CD14-positive monocyte (primary cell): Measurements from ENCODE around the gene CNTN4. TPM values are rescaled to one million over a fixed set of nuclear protein-coding genes. Genes with fewer than 3 reads are reported as not detected.

Source experiments
- DNase-seq, 3 donors: peaks; one replicate each; pipeline ENCODE4 v3.0.0-alpha.2; 2011 to 2022
- H2AFZ ChIP-seq: 2 replicates; pipeline ENCODE4 v1.6.0; 2012; ENCODE audit warnings: mild to moderate bottlenecking, low read depth, low read length, inconsistent platforms; ENCODE audit not compliant: insufficient read depth, poor library complexity, severe bottlenecking
- H3K27ac ChIP-seq, 2 donors: 1 replicate in 1 of 2; 2 replicates in 1 of 2; pipeline ENCODE4 v1.5.1; 2012 to 2013; ENCODE audit warnings: low read length in 2 of 2, control low read depth in 1 of 2, inconsistent platforms in 1 of 2, low read depth in 1 of 2, mild to moderate bottlenecking in 1 of 2
- H3K27me3 ChIP-seq, 2 donors: one replicate each; pipeline versions ENCODE4 v1.6.0 to v1.6.1; 2011 to 2013; ENCODE audit warnings: low read length in 2 of 2; ENCODE audit not compliant: control insufficient read depth in 2 of 2, insufficient read depth in 2 of 2
- H3K36me3 ChIP-seq, 2 donors: replicated peaks in 1 of 2; 1 replicate in 1 of 2; 2 replicates in 1 of 2; pipeline versions ENCODE4 v1.5.1 to v1.6.1; 2012 to 2013; ENCODE audit warnings: low read length in 2 of 2, control low read depth in 1 of 2, inconsistent platforms in 1 of 2, mild to moderate bottlenecking in 1 of 2; ENCODE audit not compliant: insufficient read depth in 2 of 2, control insufficient read depth in 1 of 2
- H3K4me1 ChIP-seq, 2 donors: 1 replicate in 1 of 2; 2 replicates in 1 of 2; pipeline versions ENCODE4 v1.5.1 to v1.6.1; 2012 to 2013; ENCODE audit warnings: low read length in 2 of 2, control low read depth in 1 of 2, inconsistent platforms in 1 of 2, mild to moderate bottlenecking in 1 of 2, moderate library complexity in 1 of 2; ENCODE audit not compliant: insufficient read depth in 2 of 2, control insufficient read depth in 1 of 2
- H3K4me2 ChIP-seq: replicated peaks from 2 replicates; pipeline ENCODE3; 2012; ENCODE audit warnings: low read length, moderate library complexity, mild to moderate bottlenecking; ENCODE audit not compliant: poor library complexity, severe bottlenecking; ENCODE audit errors: extremely low read depth
- H3K4me3 ChIP-seq, 3 experiments: fragments of 200-600 bp in 1 of 3; sonication (generic) in 1 of 3; replicated peaks in 1 of 3; 1 replicate in 2 of 3; 2 replicates in 1 of 3; pipeline ENCODE4 v1.5.1; 2011 to 2013; ENCODE audit warnings: low read length in 3 of 3, mild to moderate bottlenecking in 3 of 3, control low read depth in 2 of 3, low read depth in 2 of 3, inconsistent platforms in 1 of 3, moderate library complexity in 1 of 3
- H3K79me2 ChIP-seq: 2 replicates; pipeline ENCODE4 v1.6.0; 2012; ENCODE audit warnings: mild to moderate bottlenecking, control low read depth, inconsistent platforms, low read length, moderate library complexity; ENCODE audit not compliant: insufficient read depth
- H3K9ac ChIP-seq: 2 replicates; pipeline ENCODE4 v1.6.0; 2017; ENCODE audit warnings: low read length, mild to moderate bottlenecking; ENCODE audit not compliant: insufficient read depth, poor library complexity, severe bottlenecking
- H3K9me3 ChIP-seq, 2 donors: replicated peaks in 1 of 2; 1 replicate in 1 of 2; 2 replicates in 1 of 2; pipeline versions ENCODE4 v1.5.1 to v1.6.1; 2012 to 2013; ENCODE audit warnings: low read length in 2 of 2, control low read depth in 1 of 2; ENCODE audit not compliant: control insufficient read depth in 1 of 2, insufficient read depth in 1 of 2
- H4K20me1 ChIP-seq: 2 replicates; pipeline ENCODE4 v1.6.0; 2012; ENCODE audit warnings: mild to moderate bottlenecking, low read length, control low read depth, moderate library complexity; ENCODE audit not compliant: insufficient read depth
- H3K27ac Mint-ChIP-seq, 7 donors: one replicate each; pipeline ENCODE4 v1.8.0; 2020; ENCODE audit warnings: mild to moderate bottlenecking in 7 of 7, mixed read lengths in 7 of 7, moderate library complexity in 6 of 7, inconsistent platforms in 2 of 7
- H3K27me3 Mint-ChIP-seq, 3 donors: one replicate each; pipeline ENCODE4 v1.8.0; 2021 to 2022; ENCODE audit warnings: low read depth in 3 of 3, mild to moderate bottlenecking in 3 of 3, mixed read lengths in 3 of 3, moderate library complexity in 3 of 3, inconsistent platforms in 1 of 3
- H3K36me3 Mint-ChIP-seq, 2 donors: one replicate each; pipeline ENCODE4 v1.8.0; 2020; ENCODE audit warnings: mixed read lengths in 2 of 2, inconsistent platforms in 1 of 2, mild to moderate bottlenecking in 1 of 2
- H3K4me1 Mint-ChIP-seq: one replicate; pipeline ENCODE4 v1.8.0; 2020; ENCODE audit warnings: mild to moderate bottlenecking, mixed read lengths
- H3K4me3 Mint-ChIP-seq, 2 donors: one replicate each; pipeline ENCODE4 v1.8.0; 2020; ENCODE audit warnings: mild to moderate bottlenecking in 2 of 2, mixed read lengths in 2 of 2, moderate library complexity in 1 of 2
- H3K9me3 Mint-ChIP-seq, 7 donors: one replicate each; pipeline ENCODE4 v1.8.0; 2020 to 2022; ENCODE audit warnings: mixed read lengths in 7 of 7, mild to moderate bottlenecking in 6 of 7, moderate library complexity in 6 of 7, inconsistent platforms in 2 of 7
- CTCF ChIP-seq: fragments of 200-600 bp; IDR thresholded peaks from one replicate; pipeline ENCODE4 v1.8.0; 2022; ENCODE audit warnings: antibody characterized with exemption, mild to moderate bottlenecking
- WGBS: methylation state at CpG from one replicate; pipeline ENCODE4 v1.1.5; 2013; ENCODE audit warnings: missing lambda C conversion rate; ENCODE audit not compliant: insufficient coverage; 5-methylcytosine and 5-hydroxymethylcytosine counted together
- intact Hi-C, 2 donors: fragments of 100-400 bp; cut with micrococcal nuclease; formaldehyde crosslinking; loops; one replicate each; pipeline versions ENCODE4 v1.15.0 to v1.15.1; 2023
- polyA plus RNA-seq, 3 donors: library from polyadenylated mRNA; depleted of rRNA in 1 of 3; unstranded in 2 of 3; stranded (reverse) in 1 of 3; fragments of 300-500 nt in 2 of 3; fragments of >200 nt in 1 of 3; fragmentation: Illumina TruSeq in 2 of 3; gene quantifications; 1 replicate in 2 of 3; 2 replicates in 1 of 3; pipeline ENCODE4 v1.2.3, GENCODE V29; 2012 to 2021

The CNTN4 gene
- polyA plus RNA-seq, 3 donors, result not detected

GRCh38 chr3:2937055-2937454 lies 838.4 kb downstream of the CNTN4 start:
- Histone ChIP-seq H3K4me2 (no peak overlapping the region), H3K27ac (no peak overlapping the region), H3K79me2 (no peaks in the 10 kb centered on the region), H3K9me3 (peaks cover 0 to 11% of the 10 kb centered on the region in 2 donors), H3K27me3 (no peaks in the 10 kb centered on the region), H4K20me1 (no peaks in the 10 kb centered on the region), H3K4me1 (no peaks in the 10 kb centered on the region), H3K4me3 (no peak overlapping the region), H3K9ac (no peak overlapping the region), H3K36me3 (no peaks in the 10 kb centered on the region), H2AFZ (no peak overlapping the region)
- no CpG with 5 or more reads among the region's 2 CpGs for WGBS
- no peak for DNase-seq
- Mint-ChIP-seq H3K9me3 (peaks cover 0 to 11% (median 6%) of the 10 kb centered on the region in 7 donors), H3K27ac (no peak overlapping the region), H3K27me3 (peaks cover 0 to 2% (median 1%) of the 10 kb centered on the region in 3 donors), H3K4me1 (no peaks in the 10 kb centered on the region), H3K36me3 (no peaks in the 10 kb centered on the region), H3K4me3 (no peak overlapping the region)
- no peak for TF ChIP-seq CTCF
- intact Hi-C loops, result no loop called here

- Histone ChIP-seq H3K4me2 (no peak overlapping the region), H3K79me2 (no peaks in the 10 kb centered on the region), H3K4me3 (no peak overlapping the region), H3K36me3 (no peaks in the 10 kb centered on the region), H4K20me1 (no peaks in the 10 kb centered on the region), H3K4me1 (no peaks in the 10 kb centered on the region), H3K27ac (no peak overlapping the region), H2AFZ (no peak overlapping the region), H3K27me3 (no peaks in the 10 kb centered on the region), H3K9me3 (peaks cover 0 to 6% of the 10 kb centered on the region in 2 donors), H3K9ac (no peak overlapping the region)
- no peak overlapping the region for H3K4me3 Mint-ChIP-seq
- peaks cover 0 to 2% (median 1%) of the 10 kb centered on the region in 3 donors for H3K27me3 Mint-ChIP-seq
- no peak for DNase-seq
- H3K4me1 Mint-ChIP-seq, result no peaks in the 10 kb centered on the region
- no peak for TF ChIP-seq CTCF
- intact Hi-C loops, result no loop called here
- WGBS, result 14% methylated on average over 2 of the region's 2 CpGs
- no peaks in the 10 kb centered on the region for H3K36me3 Mint-ChIP-seq
- peaks cover 0 to 8% (median 5%) of the 10 kb centered on the region in 7 donors for H3K9me3 Mint-ChIP-seq
- H3K27ac Mint-ChIP-seq, result no peak overlapping the region
Measured at GRCh38 chr3:2937592-2937991, 838.9 kb downstream of the CNTN4 start.
